HG03442 (cell line): Measurements from ENCODE around the gene WDR91.
"Not testable (repeated sequence)": the region's sequence is repeated elsewhere in the genome, so short reads cannot be mapped to it uniquely, and the experiment has no call there.

Experiments
- ATAC-seq: cut with Tn5 transposase; IDR thresholded peaks from one replicate; pipeline ENCODE4 v1.9.1; 2021; ENCODE audit warnings: mild to moderate bottlenecking, moderate library complexity; ENCODE audit not compliant: unreplicated experiment

The WDR91 gene

GRCh38 chr7:135234095-135234494 lies 22.8 kb upstream of the WDR91 start:
- not testable (repeated sequence) for ATAC-seq

- ATAC-seq: no peak
These were observed 22.2 kb upstream of the WDR91 start, which contains the start of gene STRA8 for GRCh38 chr7:135233570-135233969. TSS of gene STRA8 (plus strand) at chr7:135233838. CDS start at chr7:135240525, 6,687 bp downstream.

- no peak for ATAC-seq
These were observed 21.4 kb upstream of the WDR91 start for GRCh38 chr7:135232720-135233119.

GRCh38 chr7:135232087-135232486 lies 20.8 kb upstream of the WDR91 start:
- no peak for ATAC-seq

GRCh38 chr7:135231686-135232085 lies 20.4 kb upstream of the WDR91 start:
- ATAC-seq: no peak

- no peak for ATAC-seq
These were observed 12.7 kb upstream of the WDR91 start for GRCh38 chr7:135224027-135224426.

GRCh38 chr7:135217645-135218509 lies 6.6 kb upstream of the WDR91 start:
- ATAC-seq: no peak

- no peak for ATAC-seq
These were observed 4.4 kb upstream of the WDR91 start for GRCh38 chr7:135215698-135216097.

- no peak for ATAC-seq
These were observed 3.9 kb upstream of the WDR91 start for GRCh38 chr7:135215180-135215579.

GRCh38 chr7:135213831-135214230 lies 2.5 kb upstream of the WDR91 start:
- no peak for ATAC-seq

GRCh38 chr7:135211946-135212685 lies 790 bp upstream of the WDR91 start:
- not testable (repeated sequence) for ATAC-seq

- no peak for ATAC-seq
These were observed 493 bp downstream of the WDR91 start for GRCh38 chr7:135210888-135211178.

GRCh38 chr7:135209225-135209834 lies 2.0 kb downstream of the WDR91 start:
- ATAC-seq: no peak

- ATAC-seq: no peak
These were observed 3.1 kb downstream of the WDR91 start for GRCh38 chr7:135208102-135208793.

- no peak for ATAC-seq
These were observed 3.8 kb downstream of the WDR91 start for GRCh38 chr7:135207406-135208101.

GRCh38 chr7:135206941-135207391 lies 4.4 kb downstream of the WDR91 start:
- ATAC-seq: no peak

GRCh38 chr7:135205850-135206249 lies 5.5 kb downstream of the WDR91 start:
- no peak for ATAC-seq

- no peak for ATAC-seq
These were observed 6.5 kb downstream of the WDR91 start for GRCh38 chr7:135204876-135205275.

GRCh38 chr7:135204341-135204749 lies 7.0 kb downstream of the WDR91 start:
- no peak for ATAC-seq

GRCh38 chr7:135201350-135201749 lies 10.0 kb downstream of the WDR91 start:
- no peak for ATAC-seq
